Thyroid gland (tissue), 4 donors: ENCODE measurements around the gene SPTLC3.

Experiments used
- CTCF ChIP-seq, 6 experiments: fragments of 200-600 bp in 3 of 6; fragments of 450-650 bp in 3 of 6; sonication (generic) in 3 of 6; IDR thresholded peaks; one replicate each; pipeline ENCODE4 v1.5.1; 2016 to 2019; ENCODE audit warnings: antibody characterized with exemption in 6 of 6, mild to moderate bottlenecking in 2 of 6, inconsistent platforms in 1 of 6, moderate library complexity in 1 of 6
- POLR2A ChIP-seq, 2 donors: fragments of 450-650 bp; IDR thresholded peaks; one replicate each; pipeline ENCODE4 v1.6.1; 2017; ENCODE audit warnings: antibody characterized with exemption in 2 of 2, mild to moderate bottlenecking in 2 of 2, moderate library complexity in 1 of 2

- TF ChIP-seq CTCF (IDR thresholded peaks at IDR 0.05) (peak in 1 of 6 experiments; percentile 16), POLR2A (IDR thresholded peaks at IDR 0.05) (peak in 1 of 2 donors; percentile 86)
These were observed at the start of gene SPTLC3 for GRCh38 chr20:13008761-13009681.
